NCI-H510A treated with DMSO at 0.1 percent for 48 hours (cell line): ENCODE data around the gene RNU6-9.
"Not testable (repeated sequence)": the region's sequence is repeated elsewhere in the genome, so short reads cannot be mapped to it uniquely, and the experiment has no call there.

Source experiments
- DNase-seq: peaks from one replicate; lab custom pipeline; 2025; lab: John Stamatoyannopoulos, UW

RNU6-9 gene

DNA sequence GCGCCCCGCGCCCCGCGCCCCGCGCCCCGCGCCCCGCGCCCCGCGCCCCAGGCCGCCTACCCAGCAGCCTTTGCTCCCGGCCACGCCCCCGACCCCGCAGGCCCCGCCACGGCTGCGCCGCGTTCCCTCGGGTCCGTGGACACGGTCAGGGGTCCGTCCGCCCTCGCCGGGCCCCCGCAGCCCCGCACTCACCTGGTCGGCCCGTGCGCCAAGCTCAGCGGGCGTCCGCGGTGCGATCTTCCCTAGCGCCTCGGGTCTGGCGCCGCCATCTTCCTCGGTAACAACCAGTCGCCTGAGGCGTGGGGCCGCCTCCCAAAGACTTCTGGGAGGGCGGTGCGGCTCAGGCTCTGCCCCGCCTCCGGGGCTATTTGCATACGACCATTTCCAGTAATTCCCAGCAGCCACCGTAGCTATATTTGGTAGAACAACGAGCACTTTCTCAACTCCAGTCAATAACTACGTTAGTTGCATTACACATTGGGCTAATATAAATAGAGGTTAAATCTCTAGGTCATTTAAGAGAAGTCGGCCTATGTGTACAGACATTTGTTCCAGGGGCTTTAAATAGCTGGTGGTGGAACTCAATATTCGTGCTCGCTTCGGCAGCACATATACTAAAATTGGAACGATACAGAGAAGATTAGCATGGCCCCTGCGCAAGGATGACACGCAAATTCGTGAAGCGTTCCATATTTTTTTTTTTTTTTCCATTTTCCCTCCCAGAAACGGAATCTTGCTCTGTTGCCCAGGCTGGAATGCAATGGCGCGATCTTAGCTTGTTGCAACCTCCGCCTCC, at the start of gene RNU6-9, which contains the start of gene MED16:
Gene RNU6-9, plus strand, starts transcription at position 591 of the 796 bp plus-strand sequence.
Gene MED16, minus strand, starts transcription at position 294 of the 796 bp plus-strand sequence. CDS start 2,056 bp downstream, outside the sequence.
- peak; percentile 78 for DNase-seq

DNA sequence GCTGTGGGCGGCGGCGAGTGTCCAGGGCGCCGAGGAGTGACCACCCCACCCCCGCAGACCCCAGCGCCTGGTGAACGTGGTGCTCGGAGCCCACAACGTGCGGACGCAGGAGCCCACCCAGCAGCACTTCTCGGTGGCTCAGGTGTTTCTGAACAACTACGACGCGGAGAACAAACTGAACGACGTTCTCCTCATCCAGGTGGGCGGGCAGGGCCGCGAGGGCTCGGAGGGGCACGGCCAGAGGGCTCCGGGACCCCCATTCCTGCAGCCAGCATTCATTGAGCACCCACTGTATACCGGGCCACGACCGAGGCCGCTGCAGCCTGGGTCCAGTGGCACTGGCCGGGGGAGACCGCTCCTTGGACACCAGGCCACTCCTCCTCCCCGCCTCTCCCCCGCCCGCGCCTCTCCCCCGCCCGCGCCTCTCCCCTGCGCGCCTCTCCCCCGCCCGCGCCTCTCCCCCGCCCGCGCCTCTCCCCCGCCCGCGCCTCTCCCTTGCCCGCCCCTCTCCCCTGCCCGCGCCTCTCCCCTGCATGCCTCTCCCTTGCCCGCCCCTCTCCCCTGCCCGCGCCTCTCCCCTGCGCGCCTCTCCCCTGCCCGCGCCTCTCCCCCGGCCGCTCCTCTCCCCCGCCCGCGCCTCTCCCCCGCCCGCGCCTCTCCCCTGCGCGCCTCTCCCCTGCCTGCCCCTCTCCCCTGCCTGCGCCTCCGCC, 49.3 kb upstream of the RNU6-9 start:
- no peak for DNase-seq

DNA sequence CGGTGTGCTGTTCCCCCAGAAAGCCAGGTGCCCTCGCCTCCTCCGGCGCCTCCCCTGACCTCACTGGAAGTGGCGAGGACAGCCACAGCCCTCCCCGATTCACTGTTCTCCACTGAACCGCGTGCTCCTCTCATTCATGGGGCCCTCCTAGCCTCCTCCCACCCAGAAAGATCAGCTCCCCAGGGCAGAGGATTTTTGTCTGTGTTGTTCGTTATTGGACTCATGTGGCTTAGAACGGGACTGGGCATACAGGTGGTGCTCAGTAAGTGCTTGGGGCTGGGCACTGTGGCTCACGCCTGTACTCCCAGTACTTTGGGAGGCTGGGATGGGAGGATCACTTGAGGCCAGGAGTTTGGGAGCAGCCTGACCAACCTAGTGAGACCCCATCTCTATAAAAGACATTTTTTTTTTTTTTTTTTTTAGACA, 48.7 kb upstream of the RNU6-9 start:
- DNase-seq, result no peak

DNA sequence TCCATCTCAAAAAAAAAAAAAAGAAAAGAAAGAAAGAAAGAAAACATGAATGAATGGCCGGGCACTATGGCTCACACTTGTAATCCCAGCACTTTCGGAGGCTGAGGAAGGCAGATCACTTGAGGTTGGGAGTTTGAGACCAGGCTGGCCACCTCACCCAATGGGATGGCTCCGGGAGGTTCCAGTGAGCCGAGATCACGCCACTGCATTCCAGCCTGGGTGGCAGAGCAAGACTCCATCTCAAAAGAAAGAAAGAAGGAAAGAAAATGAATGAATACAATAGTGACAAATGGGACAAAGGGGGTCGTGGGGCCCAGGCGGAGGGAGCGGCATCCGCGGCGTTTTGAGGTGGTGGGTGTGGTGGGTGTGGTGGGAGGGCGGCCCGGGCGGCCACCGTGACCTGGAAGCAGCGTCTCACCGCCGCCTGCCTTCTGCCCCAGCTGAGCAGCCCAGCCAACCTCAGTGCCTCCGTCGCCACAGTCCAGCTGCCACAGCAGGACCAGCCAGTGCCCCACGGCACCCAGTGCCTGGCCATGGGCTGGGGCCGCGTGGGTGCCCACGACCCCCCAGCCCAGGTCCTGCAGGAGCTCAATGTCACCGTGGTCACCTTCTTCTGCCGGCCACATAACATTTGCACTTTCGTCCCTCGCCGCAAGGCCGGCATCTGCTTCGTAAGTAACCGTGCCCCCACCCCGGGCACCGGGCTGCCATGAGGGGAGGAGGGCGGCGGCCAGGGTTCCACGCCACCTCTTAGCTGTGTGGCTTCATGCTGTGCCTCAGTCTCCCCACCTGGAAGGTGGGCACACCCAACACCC, 47.4 kb upstream of the RNU6-9 start:
- DNase-seq, result no peak

DNA sequence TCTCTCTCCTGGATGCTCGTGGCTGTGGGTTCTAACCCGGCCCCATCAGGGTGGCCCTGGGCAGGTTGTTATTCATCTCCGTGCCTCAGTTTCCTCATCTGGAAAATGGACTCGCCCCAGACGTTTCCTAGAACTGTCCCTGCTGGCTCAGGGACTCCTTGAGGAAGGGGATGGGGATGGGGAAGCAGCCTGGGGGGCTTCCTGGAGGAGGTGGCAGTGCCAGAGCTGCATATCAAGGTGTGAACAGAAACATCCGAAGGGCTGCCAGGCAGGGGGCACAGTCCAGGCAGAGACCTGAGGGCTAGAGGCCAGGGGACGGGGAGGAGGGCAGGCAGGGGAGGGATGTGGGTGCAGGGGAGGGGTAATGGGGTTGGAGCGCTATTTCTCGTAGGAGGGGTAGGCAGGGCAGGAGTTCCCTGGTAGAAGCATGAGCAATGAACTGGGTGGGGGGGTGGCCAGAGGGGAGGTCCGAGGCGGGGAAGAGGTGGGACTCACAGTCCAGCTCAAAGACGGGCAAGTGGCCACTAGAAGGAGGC, 44.8 kb upstream of the RNU6-9 start:
- no peak for DNase-seq

DNA sequence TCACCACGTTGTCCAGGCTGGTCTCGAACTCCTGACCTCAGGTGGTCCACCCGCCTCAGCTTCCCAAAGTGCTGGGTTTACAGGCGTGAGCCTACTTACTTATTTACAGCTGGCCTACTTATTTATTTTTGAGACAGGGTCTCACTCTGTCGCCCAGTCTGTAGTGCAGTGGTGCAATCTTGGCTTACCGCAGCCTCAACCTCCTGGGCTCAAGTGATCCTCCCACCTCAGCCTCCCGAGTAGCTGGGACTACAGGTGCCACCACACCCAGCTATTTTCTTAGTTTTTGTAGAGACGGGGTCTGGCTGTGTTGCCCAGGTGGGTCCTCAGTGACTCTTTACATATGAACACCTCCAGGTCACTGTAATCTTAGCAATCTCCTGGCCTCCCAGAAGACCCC, 44.1 kb upstream of the RNU6-9 start:
- DNase-seq, result not testable (repeated sequence)

DNA sequence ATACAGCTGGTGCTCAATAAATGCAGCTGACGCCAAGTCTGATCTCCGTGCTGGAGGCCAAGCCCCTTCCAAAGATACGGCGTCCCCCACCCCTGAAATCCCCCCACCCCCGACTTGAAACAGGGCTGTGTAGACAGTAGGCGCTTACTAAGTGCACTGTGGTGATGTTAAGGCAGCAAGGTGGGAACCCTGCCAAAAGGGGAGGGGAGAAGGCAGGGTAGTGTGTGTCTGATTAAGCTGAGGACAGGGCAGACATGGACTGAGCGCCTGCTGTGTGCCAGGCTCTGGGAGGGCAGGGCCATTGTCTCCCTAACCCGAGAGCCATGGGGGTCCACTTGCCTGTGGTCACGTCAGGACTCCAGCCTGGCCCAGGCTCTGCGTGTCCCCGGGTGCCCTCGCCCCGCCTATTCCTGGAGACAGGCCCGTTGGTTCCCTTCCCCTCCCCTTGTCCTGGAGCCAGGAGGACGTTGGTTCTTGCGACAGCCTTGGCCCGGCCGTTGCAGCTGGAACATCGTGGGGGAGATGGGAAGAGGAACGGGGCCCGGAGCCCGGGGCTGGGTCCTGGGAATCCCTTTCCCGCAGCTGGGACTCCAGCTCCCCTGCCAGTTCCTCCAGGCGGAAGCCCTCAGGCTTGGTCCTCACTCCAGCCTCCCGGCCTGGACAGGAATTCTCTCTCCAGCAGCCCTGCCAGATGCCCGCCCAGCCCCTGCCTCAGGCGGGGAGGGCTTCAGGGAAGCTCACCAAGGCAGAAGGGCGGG, 42.9 kb upstream of the RNU6-9 start:
- no peak for DNase-seq

DNA sequence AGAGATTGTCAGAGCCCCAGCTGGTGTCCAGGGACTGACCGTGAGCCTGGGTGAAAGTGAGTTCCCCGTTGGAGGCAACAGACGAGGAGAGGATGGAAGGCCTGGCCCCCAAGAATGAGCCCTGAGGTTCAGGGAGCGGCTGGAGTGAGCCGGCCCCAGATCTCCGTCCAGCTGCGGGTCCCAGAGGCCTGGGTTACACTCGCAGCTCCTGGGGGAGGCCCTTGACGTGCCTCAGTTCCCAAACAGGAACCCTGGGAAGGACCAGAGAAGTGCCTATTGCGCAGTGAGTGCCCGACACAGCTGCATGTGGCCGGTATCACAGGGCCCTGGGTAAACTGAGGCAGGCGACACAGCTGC, 42.3 kb upstream of the RNU6-9 start:
- no peak for DNase-seq

DNA sequence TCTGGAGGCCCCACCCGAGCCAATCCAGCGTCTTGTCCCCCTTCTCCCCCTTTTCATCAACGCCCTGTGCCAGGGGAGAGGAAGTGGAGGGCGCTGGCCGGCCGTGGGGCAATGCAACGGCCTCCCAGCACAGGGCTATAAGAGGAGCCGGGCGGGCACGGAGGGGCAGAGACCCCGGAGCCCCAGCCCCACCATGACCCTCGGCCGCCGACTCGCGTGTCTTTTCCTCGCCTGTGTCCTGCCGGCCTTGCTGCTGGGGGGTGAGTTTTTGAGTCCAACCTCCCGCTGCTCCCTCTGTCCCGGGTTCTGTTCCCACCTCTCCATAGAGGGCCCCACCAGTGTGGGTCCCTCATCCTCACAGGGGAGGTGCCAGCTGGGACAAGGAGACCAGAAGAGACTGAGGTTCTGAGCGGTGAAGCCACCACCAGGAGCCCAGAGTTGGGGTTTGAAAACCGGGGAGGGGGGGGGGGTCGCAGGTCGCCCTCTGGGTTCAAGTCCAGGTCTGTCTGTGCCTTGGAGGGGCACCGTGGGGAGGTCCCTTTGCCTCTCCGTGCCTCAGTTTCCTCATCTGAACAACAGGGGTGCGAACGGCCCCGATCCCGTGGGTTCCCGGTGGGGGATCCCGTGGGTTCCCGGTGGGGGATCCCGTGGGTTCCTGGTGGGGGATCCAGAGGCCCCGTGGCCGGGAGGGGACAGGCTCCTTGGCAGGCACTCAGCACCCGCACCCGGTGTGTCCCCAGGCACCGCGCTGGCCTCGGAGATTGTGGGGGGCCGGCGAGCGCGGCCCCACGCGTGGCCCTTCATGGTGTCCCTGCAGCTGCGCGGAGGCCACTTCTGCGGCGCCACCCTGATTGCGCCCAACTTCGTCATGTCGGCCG, 40.9 kb upstream of the RNU6-9 start, which contains the start of gene ELANE:
Gene ELANE, plus strand, starts transcription at position 168 of the 878 bp plus-strand sequence. Its CDS starts 26 bp downstream, at position 194.
- no peak for DNase-seq

DNA sequence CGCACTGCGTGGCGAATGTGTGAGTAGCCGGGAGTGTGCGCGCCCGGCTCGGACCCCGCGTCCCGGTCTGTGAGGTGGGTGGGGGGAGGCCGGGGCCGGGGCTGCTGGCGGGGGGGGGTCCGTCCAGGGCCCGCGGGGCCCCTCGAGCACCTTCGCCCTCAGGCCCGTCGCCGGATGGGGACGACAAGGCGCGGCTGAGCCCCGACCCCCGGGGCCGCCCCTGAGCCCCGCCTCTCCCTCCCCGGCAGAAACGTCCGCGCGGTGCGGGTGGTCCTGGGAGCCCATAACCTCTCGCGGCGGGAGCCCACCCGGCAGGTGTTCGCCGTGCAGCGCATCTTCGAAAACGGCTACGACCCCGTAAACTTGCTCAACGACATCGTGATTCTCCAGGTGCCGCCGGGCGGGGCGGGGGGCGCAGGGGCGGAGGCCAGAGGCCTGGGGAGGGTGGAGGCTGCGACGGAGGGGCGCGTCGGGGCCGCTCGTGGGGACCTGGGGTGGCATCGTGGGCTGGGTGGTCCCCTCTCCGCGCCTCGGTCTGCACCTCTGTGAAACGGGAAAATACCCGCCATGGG, 40.2 kb upstream of the RNU6-9 start:
- no peak for DNase-seq

DNA sequence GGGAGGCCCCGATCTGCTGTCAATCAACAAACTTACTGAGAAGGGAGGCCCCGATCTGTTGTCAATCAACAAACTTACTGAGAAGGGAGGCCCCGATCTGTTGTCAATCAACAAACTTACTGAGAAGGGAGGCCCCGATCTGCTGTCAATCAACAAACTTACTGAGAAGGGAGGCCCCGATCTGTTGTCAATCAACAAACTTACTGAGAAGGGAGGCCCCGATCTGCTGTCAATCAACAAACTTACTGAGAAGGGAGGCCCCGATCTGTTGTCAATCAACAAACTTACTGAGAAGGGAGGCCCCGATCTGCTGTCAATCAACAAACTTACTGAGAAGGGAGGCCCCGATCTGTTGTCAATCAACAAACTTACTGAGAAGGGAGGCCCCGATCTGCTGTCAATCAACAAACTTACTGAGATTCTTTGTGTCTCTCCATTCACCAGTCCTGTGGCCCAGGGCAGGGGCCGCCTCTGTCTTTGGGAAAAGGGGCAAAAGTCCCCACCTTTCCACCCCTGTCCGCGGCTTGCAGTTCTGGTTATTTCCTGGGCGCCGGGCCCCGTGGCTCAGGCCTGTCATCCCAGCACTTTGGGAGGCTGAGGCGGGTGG, 39.6 kb upstream of the RNU6-9 start:
- not testable (repeated sequence) for DNase-seq

DNA sequence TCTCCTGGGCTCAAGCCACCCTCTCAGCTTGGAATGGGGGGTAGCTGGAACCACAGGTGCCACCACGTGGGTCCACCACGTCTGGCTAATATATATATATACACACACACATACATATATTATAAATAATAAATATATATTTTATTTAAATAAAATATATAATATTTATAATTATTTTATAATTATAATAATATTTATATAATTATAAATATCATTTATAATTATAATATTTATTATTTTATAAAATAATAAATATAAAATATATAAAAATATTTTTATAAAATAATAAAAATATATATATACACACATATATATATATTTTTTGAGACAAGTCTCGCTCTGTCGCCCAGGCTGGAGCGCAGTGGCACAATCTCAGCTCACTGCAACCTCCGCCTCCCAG, 38.7 kb upstream of the RNU6-9 start:
- DNase-seq, result no peak

DNA sequence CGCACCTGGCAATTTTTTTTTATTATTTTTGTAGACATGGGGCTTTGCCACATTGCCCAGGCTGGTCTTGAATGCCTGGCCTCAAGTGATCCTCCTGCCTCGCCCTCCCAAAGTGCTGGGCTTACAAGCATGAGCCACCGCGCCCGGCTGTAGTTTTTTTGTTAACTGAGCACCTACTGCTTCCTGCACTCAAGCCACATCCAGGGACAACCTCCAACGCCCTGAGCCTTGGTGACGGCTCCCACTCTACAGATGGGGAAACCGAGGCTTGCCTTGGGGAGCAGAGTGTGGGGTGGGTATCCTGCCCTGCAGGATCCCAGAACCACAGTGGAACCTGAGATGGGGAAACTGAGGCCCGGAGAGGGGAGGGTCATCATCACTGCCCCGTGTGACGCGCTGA, 38.1 kb upstream of the RNU6-9 start:
- DNase-seq, result no peak

DNA sequence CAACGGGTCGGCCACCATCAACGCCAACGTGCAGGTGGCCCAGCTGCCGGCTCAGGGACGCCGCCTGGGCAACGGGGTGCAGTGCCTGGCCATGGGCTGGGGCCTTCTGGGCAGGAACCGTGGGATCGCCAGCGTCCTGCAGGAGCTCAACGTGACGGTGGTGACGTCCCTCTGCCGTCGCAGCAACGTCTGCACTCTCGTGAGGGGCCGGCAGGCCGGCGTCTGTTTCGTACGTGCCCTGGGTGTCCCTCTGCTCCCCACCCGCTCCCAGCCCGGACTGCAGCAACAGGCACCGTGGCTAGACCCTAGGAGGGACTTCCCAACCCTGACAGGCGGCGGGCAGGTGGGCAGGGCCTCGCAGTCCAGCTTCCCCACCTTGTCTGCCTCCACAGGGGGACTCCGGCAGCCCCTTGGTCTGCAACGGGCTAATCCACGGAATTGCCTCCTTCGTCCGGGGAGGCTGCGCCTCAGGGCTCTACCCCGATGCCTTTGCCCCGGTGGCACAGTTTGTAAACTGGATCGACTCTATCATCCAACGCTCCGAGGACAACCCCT, 37.6 kb upstream of the RNU6-9 start:
- no peak for DNase-seq

DNA sequence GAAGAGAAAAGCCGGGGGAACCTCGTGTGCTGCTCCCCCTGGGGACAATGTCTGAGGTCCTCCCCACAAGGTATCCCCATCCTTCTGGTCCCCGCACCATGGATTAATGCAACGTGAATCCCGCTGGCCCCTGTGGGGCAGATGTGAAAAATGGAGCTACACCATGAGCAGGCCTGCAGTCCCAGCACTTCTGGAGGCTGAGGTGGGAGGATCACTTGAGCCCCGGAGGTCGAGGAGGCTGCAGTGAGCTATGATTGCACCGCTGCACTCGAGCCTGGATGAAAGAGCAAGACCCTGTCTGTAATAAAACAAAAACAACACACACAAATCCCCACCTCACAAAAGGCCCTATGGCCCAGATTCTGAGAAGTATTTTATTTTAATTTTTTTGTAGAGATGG, 35.0 kb upstream of the RNU6-9 start:
- DNase-seq, result no peak

DNA sequence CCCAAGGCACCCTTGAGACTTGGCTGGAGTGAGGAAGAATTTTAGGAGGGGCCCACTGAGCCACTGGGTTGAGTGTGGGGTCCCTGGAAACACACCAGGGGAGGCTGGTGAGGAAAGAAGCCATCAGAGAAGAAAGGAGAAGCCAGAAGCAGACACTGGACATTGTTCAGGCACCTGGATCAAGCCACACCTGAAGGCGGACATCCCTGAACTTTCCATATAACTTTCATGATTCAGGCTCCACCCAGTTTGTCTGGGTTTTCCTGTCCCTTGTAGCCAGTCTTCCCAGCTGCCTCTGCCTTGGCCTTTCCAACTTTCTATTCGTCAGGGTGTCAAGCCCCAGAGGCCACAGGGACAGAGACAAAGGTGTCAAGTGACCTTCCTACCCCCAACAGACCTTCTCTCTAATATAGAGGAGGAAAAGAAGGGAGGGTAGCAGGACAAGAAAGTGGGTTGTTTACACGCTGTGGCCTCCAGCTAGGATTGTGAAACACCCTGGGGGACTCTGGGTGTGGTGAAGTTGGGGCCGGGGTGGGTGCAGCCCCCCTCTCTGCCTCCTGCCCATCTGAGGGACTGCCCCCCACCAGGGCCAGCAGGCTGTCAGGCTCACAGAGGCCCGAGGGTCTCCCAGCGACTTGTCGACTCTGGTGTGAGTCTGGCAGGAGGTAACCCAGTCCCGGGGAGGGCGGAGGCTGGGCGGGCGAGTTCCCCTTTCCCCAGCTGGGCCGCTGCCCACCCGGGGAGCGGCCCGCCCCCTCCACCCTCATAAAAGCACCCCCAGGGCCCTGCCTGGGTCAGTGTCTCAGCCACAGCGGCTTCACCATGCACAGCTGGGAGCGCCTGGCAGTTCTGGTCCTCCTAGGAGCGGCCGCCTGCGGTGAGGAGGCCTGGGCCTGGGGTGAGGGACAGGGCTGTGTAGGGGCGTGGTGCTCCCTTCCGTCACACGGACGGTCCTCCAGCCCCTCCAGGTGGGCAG, 34.1 kb upstream of the RNU6-9 start, which contains the start of gene CFD:
Gene CFD, plus strand, starts transcription at position 797 of the 976 bp plus-strand sequence. Its CDS starts 26 bp downstream, at position 823.
- DNase-seq, result no peak

DNA sequence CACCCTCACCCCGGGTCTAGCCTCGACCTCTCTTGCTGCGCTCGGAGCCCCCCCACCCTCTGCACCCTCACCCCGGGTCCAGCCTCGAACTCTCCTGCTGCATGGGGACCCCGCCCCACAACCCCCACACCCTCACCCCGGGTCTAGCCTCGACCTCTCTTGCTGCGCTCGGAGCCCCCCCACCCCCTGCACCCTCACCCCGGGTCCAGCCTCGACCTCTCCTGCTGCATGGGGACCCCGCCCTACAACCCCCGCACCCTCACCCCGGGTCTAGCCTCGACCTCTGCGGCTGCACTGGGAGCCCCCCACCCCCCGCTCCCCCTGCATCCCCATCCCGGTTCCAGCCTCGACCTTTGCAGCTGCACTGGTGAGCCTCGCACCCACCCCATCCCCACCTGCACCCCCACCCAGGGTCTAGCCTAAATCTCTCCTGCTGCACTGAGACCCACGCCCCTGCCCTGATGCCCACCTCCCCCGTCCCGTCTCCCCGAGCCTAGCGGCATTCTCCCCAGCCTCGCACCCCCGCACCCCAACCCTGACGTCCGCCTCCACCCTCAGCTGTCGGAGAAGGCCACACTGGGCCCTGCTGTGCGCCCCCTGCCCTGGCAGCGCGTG, 32.0 kb upstream of the RNU6-9 start:
- DNase-seq, result no peak
